Nucleus accumbens (tissue), 56 donors: Measurements from ENCODE around the gene PDCD2L.
"Not testable (repeated sequence)": the region's sequence is repeated elsewhere in the genome, so short reads cannot be mapped to it uniquely, and the experiment has no call there.

Experiments
- DNase-seq, 56 donors: peaks; one replicate each; lab custom pipeline; 2025; lab: John Stamatoyannopoulos, UW

The PDCD2L gene

DNA sequence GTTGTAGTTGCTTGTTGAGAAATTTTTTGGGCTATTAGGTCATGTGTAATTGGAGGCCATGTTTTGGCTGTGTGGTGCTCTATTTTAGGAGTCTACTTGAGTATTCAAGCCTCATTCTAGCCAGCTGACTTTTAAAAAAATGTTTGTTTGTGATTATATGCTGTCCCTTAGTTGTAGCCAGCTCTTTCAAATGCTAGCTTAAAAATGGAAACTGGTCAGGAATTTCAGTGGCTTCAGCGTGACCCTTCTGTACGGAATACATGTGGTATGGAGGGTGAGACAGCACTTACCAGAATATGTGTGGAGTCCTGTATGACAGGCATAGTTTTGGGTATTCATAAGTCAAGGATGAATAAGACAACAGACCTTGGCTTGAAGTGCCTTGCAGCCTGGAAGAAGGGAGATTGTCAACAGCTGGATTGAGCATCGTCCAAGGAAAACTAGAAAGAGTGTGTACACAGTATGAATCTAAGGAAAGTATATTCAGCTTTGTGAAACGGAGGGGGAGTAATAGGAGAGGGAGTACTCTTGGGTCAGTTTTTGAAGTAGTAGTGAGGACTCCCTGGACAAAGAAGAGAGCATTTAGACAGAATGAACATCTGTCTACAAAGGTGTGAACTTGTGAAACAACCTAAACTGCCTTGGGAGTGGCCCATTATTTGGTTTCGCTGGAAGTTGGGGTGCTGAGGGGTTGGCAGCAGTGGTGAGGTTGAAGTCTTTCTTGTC is 57.3 kb downstream of the PDCD2L start:
- no peak for DNase-seq

DNA sequence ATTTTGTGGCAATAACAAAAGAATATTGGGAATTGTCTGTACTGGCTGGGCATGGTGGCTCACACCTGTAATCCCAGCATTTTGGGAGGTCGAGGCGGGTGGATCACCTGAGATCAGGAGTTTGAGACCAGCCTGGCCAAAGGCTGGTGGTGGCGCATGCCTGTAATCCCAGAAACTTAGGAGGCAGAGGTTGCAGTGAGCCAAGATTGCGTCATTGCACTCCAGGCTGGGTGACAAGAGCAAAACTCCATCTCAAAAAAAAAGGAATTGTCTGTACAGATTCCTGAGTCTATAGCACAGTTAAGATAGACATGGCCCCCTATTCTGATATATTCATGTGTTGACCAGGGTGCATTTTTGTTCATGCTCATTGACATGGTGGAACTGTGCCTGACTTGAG is 60.6 kb downstream of the PDCD2L start:
- DNase-seq, result not testable (repeated sequence)

DNA sequence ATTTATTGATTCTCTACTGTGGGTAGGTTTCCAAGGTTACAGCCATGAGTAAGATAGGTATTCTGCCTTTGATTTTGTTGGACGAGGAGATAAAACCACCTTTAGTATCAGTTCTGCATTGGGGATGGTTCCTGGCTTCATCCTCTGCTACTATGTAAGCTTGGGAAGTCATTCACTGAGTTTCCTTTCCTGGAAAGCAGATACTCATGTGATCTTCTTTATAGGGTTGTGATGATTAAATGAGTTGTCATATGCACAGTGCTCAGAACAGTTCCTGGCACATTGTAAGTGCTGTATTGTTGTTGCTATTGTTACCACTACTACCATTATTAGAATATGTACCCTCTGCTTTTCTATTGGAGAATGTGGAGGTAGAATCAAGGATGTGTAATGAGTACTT is 64.2 kb downstream of the PDCD2L start:
- DNase-seq, result no peak

DNA sequence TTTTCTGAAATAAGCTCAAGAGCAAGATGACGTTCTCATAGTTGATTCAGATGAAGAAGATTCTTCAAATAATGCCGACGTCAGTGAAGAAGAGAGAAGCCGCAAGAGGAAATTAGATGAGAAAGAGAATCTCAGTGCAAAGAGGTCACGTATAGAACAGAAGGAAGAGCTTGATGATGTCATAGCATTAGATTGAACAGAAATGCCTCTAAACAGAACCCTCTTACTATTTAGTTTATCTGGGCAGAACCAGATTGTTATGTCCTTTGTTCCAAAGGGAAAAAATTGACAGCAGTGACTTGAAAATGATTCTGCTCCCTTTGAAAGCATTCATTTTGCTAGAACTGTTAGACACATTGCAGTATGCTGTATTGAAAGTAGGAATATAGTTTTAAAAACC is 64.8 kb downstream of the PDCD2L start:
- DNase-seq, result not testable (repeated sequence)

DNA sequence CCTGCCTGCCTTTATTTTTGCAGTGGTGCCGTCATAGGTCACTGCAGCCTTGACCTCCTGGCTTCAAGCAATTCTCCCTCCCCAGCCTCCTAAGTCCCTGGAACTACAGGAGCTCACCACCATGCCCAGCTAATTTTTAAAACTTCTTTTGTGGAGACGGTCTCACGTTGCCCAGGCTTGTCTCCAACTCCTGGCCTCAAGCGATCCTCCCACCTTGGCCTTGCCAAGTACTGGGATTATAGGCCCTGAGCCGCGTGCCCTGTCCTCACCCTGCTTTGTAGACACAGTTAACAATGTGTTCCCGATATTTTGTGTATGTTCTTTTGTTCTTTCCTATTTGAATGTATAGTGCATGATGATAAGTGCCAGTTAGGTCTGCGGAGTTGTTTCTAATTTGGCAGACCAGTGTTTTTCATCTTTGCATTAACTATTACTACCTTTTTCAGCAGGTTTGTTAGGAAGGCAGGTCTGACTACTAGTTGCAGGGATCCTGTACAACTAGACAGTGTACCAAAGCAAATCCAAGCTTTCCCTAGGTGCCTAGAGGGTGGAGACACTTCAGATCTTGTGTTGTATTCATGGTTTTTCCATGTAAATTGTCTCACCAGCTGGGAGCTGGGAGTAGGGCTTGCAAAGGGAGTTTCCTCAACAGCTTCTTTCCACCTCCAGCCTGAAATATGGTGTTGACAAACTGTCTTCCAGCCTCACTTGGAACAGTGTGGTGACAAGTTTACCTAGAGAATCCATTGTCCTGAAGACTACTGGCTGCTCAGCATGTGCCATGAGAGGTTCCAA is 67.9 kb downstream of the PDCD2L start:
- DNase-seq, result no peak

DNA sequence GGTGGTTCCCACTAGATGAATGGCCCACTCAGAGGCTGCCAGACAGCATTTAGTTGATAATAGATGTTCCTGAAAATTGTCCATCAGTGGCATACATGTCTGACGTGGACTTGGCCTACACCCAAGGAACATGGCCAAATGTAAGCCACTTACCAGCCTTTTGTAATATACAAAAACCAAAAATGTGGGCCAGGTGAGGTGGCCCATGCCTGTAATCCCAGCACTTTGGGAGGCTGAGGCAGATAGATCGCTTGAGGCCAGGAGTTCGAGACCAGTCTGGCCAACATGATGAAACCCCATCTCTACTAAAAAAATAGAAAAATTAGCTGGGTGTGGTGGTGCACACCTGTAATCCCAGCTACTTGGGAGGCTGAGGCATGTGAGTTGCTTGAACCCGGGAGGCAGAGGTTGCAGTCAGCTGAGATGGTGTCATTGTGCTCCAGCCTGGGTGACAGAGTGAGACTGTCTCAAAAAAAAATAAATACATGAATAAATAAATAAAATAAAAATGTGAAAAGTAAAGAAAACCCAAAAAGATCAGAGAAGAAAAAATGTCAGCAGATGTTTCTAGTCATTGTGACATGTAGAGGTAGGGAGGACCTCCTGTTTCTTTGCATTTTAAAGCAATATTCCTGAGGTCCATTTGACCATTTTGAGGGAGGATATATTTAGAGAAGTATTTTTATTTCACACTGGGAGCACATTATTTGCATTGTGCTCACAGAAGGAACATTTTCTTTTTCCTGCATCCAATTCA is 70.2 kb downstream of the PDCD2L start:
- DNase-seq, result peak in 1 of 56 donors; percentile 1

DNA sequence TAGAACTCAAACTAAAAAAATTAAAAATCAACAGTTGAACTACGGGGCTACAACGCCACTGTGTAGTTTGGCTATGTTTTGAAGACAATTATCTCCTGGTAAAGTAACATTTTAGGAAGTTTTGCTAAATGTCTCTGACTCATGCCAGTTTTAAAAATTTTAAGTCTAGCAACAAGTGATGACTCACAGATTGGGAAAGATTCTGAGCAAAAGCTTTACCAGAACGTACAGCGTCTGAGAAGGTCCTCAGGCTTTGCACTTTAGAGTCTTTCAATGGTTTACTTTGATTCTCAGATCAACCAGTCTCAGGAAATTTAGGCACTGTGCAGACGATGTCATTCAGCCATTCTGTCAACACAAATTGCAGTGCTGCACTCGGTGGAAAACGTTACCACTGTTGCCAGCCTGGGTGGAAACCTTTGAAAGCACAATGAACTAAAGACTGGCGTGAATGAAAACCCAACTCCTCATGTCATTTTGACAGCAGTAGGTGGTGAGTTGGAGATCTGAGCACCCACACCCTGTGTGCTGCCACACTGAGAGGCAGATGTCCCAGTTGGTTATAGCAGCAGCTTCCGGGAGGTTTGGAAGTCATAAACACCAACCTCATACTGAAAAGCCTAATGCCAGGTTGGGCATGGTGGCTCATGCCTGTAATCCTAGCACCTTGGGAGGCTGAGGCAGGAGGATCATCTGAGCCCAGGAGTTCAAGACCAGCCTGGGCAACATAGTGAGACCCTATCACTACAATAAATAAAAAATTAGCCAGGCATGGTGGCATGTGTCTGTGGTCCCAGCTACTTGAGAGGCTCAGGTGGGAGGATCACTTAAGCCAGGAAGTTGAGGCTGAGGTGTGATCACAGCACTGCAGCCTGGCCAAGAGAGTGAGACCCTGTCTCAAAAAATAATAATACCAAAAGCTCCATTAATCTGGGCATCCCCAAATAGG is 71.1 kb downstream of the PDCD2L start:
- peak in 15 of 56 donors; percentile 2 to 27 (median 12) for DNase-seq
